ENCODE measurements around the gene NFIA.

The NFIA gene

DNA sequence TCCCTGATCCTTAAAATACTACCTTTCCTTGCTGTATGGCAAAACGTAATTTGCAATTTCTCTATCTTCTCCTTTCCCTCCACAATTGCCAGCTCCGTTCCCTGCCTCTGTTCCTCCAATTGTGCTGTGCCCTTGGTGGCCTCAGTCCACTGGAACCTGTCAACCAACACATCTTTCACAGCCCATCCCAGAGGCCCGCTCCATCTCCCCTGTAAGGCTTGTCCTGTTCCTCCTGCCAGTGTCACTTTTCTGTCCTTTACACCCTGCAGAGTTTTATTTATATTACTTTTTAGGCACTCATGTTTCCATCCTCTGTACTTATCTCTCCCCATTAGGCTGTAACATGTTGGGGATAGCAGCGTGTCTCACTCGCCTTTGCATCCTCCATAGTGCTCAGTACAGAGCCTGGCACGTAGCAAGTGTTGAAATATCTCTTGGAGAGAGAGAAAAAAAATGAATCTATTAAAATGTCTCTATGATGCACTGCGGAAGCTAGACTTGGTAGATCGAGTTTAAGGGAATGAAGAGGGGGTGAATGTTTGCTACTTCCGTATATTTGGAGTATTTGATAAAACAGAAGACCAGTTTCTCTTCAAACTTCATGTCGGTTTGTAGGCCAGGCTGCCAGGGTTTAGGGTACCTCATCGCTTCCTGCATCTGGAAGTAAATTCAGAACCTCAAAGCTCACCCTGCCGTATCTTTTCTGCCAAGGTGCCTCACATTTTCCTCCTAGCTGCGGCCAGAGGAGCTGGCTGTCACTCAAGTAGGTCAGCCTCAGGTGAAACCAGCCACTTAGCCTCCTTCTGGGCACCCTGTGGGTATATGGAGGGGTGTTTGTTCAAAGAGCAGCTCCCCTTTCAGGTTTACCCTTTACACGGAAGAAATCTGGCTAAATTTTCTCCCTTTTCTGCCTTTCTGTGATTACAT lies 338.8 kb downstream of the NFIA start:
- DNase-seq = no peak

DNA sequence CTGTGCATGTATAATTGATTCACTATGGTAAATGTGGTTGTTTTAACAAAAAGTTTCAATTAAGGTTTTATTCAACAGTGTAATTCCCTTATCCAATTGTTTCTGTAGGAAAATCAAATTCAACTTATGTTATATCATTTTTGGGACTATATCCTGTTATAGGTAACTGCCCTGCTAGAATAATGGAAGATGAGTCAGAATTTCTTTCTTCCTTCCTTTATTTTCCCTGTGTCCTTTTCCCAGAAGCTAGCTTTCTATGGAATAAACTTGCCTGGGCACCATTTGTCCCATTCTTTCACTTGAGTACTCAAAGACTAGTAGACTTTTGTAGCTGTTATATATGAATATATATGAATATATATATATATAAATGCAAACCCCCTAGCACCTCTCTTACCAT lies 341.3 kb downstream of the NFIA start:
- no peak for DNase-seq

DNA sequence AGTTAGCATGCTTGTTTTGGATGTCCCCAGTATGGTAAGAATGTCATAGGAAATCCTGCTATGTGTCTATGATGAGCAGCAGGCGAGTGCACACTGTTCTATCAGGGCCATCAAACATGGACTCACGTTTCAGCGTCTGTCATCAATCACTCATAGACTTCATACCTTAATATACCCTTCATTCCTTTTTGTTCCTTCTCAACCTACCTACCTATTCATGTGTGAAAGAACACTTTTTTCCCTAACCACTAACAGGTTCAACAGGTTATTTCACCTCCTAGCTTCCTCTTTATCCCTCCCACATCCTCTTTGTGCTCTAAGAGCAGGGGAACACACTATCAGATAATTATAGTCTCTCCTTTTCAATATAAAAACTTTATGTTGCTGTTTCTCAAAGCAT lies 342.0 kb downstream of the NFIA start:
- no peak for DNase-seq

DNA sequence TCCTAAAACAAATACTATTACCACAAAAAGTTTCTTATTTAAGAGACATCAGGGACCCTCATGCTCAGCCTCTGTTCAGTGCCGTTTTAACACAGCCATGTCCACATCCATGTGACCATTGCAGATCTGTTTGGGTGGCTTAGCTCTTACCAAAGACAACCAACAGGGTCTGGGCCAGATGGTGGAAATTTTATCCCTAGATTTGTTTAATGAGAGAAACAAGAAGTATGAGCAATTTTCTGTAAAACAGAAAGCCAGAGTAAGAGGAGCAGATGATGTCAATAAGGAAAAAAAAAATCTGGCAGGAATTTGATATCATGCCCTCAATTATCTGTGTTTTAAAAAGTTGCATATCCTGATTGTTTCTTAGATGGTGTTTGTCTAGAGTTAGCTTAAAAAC lies 342.7 kb downstream of the NFIA start:
- DNase-seq = no peak

GRCh38 chr1:61426254-61426653 lies 343.9 kb downstream of the NFIA start:
- no peak for DNase-seq

- no peak for DNase-seq
Observed at GRCh38 chr1:61426885-61427284, 344.5 kb downstream of the NFIA start.

GRCh38 chr1:61427510-61427909 lies 345.1 kb downstream of the NFIA start:
- no peak for DNase-seq

DNA sequence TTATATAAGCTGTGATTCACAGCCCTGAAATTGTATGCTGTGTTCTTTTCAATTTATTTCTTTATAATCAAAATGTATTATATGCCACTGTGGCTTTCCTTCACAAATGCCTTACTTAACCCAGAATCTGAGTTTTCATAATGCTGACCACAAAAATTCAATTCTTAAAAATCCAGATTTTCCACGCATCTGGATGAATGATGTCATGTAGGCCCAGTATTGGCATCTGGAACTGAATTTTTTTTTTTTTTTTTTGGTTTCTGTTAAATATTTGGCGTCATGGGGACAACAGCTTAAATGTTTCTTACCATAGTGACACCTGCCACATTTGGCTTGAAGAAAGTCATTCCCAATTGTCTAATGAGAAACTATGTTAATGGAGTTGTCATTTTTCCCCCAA lies 345.8 kb downstream of the NFIA start:
- DNase-seq = no peak

GRCh38 chr1:61432616-61433388 lies 350.4 kb downstream of the NFIA start:
- DNase-seq = no peak

DNA sequence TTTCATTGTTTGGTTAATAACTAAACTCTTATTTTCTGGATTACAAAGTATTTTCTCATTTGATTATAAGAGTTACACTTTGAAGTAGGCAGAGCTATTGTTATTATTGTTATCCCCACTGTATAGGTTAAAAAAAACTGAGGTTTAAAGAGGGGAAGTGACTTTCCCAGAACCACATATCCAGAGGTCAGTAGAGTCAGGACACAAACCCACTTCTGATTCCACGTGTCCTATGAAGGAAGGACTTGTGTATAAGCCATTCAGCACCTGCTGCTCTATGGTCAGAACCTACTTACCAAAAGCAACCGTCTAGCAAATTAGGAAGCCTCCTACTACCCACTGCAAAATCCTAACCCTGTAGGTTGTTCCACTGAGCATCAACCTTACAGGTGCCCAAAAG lies 351.3 kb downstream of the NFIA start:
- no peak for DNase-seq

- peak in 17 of 56 donors; percentile 3 to 65 (median 45) for DNase-seq
Observed at GRCh38 chr1:61434276-61434675, 351.9 kb downstream of the NFIA start.

- DNase-seq = no peak
Observed at GRCh38 chr1:61435226-61435625, 352.9 kb downstream of the NFIA start.

DNA sequence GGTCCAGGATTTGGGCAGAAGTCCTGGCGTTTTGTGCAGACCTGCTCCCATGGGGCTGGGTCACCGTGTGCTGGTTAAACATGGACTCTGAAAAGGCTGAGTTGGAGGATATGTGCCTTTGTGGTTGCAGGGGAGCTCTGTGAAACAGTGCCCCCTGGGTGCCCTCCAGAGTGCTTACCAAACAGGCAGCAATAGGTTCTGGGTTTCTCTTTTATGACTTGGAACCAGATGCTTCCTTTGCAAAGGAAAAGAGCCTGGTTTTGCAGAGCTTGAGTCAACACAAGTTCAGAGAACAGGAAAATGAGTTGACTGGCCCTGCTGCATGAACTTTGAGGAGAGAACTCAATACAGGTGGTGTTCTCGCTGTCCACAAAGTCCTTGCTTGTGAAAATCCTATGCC lies 353.7 kb downstream of the NFIA start:
- no peak for DNase-seq

- DNase-seq = no peak
Observed at GRCh38 chr1:61436491-61437120, 354.2 kb downstream of the NFIA start.

DNA sequence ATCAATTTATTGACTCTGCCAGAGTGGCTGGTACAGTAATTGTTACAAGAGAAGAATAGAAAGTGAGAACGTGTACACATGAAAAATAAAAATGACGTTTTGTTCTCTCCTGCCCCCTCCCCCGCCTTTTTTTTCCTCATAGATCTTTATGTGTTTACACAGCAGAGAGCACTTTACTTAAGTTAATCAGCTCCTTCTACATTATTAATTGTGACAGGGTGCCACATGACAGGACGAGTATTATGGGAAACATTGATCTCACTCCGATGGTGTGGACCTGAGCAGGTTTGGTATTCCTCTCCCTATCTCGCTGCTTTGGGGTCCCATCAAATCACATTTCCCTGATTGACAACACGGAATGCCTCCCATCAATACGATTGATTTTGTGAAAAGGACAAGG lies 356.9 kb downstream of the NFIA start:
- DNase-seq = no peak

- no peak for DNase-seq
Observed at GRCh38 chr1:61441723-61442262, 359.4 kb downstream of the NFIA start.

GRCh38 chr1:61442544-61442943 lies 360.2 kb downstream of the NFIA start:
- no peak for DNase-seq

- no peak for DNase-seq
Observed at GRCh38 chr1:61444288-61444687, 361.9 kb downstream of the NFIA start.

- no peak for DNase-seq
Observed at GRCh38 chr1:61445269-61445825, 363.0 kb downstream of the NFIA start.

DNA sequence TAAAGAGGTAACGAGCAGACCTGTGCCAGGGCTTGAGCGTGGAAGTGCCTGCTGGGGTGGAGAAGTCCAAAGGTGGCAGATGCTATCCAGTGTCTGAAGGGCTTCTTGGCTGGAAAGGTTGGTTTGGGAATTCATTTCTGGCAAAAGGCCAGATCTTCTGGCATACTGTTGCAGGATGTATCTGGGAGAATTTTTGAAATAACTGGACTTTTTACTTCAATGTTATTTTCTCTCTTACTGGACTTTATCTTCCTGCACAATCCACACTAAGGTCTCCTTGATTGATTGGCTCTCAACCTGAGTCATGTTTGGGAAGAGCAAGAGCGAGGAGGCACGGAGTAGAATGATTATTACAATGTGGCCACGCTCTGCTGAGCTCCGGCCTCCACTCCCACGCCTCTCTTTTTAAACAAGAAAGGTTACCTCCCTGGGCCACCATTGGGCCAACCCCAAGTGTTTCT lies 364.2 kb downstream of the NFIA start:
- no peak for DNase-seq

All from nucleus accumbens (tissue), 56 donors.